Hindlimb muscle (tissue), 1 donor: Measurements from ENCODE around the gene WTAP. TPM values are rescaled to one million over a fixed set of nuclear protein-coding genes. Genes with fewer than 3 reads are reported as not detected.

Experiments
- polyA plus RNA-seq: library from polyadenylated mRNA; unstranded; fragments of 120-200 nt; gene quantifications from one replicate; pipeline ENCODE4 v1.2.1, GENCODE V29; 2013; ENCODE audit not compliant: insufficient read length

Gene WTAP
- polyA plus RNA-seq, 1 donor: 67.6 TPM

Other genes starting within 250 kb of the WTAP start
- gene SOD2, start 34.3 kb upstream of the WTAP start, polyA plus RNA-seq: 95.9 TPM
- gene ACAT2, start 34.5 kb downstream of the WTAP start, polyA plus RNA-seq: 15.1 TPM
- 197 TPM for gene TCP1, start 62.1 kb downstream of the WTAP start, polyA plus RNA-seq
- gene MRPL18, start 63.0 kb downstream of the WTAP start, polyA plus RNA-seq: 69.6 TPM
- gene PNLDC1, start 72.8 kb downstream of the WTAP start, polyA plus RNA-seq: 0.39 TPM
- gene MAS1, start 163.5 kb downstream of the WTAP start, polyA plus RNA-seq: 0.25 TPM
- gene IGF2R, start 241.6 kb downstream of the WTAP start, polyA plus RNA-seq: 146 TPM